GM18526 (cell line): Measurements from ENCODE around the gene NF2.

ENCODE experiments used
- POLR2A ChIP-seq: IDR thresholded peaks from 3 replicates; pipeline ENCODE4 v1.6.1; 2011; ENCODE audit not compliant: insufficient read length; ENCODE audit errors: extremely low read depth

NF2 gene

DNA sequence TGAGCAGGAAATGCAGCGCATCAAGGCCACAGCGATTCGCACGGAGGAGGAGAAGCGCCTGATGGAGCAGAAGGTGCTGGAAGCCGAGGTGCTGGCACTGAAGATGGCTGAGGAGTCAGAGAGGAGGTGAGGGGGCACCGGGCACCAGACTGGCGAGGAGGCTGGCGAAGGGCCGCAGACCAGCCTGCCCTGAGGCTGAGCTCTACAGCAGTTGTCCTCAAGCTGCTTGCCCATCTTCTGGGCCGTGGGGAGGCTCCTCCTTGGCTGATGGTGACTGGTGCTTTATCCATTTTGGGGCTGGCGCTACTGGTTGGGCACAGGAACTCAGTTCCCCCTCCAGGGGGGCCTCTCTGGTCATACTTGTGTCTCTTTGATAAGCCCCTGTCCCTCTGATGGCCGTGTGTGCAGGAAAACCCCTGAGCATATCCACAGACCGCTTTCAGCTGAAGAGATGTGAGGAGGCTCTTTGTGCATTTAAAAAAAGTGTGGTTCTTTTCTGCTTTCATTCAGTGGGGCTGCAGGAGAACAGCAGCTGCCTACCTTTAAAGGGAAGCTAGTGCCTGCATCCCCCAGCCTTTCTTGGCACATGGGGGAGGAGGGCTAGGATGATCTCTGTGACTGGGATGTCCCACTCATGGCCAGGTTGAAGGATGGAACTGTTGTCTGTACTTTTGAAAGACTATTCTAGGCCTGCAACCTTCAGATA lies 70.1 kb downstream of the NF2 start:
- no peak for TF ChIP-seq POLR2A

DNA sequence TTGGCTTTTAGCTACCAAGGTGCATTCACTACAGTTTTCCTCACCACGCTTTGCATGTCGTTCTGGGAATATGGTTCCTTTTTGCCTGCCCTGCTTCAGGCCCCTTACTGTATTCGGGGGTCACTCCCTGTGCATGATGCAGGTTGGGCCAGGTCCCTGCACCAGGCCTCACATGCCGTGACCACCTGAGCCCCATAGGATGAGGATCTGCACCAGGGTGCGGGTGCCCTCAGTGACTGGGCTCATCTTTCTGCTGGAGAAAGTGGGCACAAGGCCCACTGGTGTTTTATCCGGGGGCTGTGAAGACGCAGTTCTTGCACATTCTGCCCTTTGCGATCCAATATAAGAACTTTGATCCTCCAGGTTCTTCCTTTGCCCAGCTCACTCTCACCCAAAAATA lies 70.7 kb downstream of the NF2 start:
- no peak for TF ChIP-seq POLR2A

DNA sequence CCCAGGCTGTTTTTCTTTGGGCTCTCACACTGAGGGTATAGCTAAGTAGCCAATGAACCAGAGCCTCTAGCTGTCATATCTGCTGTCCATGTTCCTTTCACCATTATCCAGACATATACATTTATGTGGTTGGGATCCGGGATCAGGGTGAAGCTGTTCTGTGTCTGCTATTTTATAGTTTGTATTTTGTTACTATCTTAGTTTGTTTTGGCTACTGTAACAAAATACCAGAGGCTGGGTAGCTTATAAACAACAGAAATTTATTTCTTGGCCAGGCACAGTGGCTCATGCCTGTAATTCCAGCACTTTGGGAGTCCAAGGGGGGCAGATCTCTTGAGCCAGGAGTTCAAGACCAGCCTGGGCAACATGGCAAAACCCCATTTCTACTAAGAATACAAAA lies 75.9 kb downstream of the NF2 start:
- TF ChIP-seq POLR2A = no peak

DNA sequence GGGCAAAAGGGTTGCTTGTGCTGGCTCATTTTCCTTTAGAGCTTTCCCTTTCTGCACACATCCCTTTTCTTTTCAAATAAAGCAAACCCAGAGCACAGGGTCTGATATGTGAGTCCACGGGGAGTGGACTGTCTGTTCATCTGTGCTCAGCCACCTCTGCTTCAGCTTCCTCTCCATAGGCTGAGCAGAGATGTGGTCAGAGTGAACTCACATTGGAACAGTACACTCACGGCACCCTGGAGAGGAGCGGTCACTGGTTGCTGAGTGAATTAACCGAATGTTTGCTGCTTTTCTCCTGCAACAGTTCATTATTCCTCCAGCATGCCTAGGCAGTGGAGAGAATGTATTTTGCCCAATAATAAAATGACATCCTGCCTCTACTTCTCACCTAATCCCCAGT lies 80.1 kb downstream of the NF2 start:
- no peak for TF ChIP-seq POLR2A

GRCh38 chr22:29684244-29684643 lies 80.8 kb downstream of the NF2 start:
- TF ChIP-seq POLR2A = no peak

- TF ChIP-seq POLR2A = no peak
Measured at GRCh38 chr22:29689206-29689879, 85.9 kb downstream of the NF2 start.

- TF ChIP-seq POLR2A = no peak
Measured at GRCh38 chr22:29689880-29690213, 86.4 kb downstream of the NF2 start.

DNA sequence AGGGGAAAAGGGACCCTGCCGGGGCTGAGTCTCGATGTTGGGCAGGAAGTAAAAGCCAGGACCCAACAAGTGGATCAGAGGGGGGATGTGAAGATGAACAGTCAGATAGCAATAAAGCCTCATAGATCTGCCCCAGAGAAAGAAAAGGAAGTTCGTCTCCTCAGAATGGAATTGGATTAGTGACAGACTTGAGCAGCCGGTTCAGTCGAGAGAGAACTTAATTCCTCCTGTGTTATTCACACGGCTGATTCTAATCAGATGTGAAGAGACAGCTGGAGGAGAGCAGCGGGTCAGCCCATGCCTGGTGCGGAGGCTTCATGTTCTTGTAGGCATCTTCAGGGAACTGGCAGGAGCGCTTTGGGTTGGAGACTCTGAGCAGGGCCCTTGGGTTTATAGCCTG lies 87.0 kb downstream of the NF2 start:
- no peak for TF ChIP-seq POLR2A

DNA sequence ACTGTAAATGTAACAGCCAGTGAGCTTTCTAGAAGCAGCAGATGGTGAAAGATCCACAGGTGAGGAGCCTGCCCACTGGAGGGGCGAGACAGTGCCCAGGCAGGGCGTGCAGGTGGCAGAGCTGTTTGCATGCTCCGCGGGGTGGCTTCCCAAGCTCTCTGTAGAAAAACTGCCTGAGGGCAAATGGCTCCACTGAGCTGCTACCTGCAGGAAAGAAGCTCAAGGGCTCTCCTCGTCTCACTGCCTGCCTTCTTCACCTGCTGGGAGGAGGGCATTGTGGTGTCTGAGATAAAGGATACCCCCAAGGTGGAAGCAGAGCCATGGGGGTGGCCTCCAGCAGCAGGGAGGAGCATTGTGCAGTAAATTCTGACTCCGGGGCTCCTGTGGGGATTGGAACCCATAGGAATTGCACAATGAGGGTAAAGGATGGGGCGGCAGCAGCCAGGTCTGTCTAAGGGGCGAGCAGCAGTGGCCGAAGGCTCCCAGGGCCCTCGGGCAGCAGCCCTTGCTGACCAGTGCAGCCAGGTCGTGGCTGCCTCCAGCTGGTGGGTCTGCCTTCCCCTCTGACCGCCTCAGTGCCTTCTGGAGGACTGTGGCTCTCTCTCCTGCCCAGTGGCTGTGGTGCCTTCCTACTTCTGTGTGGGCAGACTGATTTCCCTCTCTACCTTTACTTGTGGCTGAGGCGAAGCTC lies 88.3 kb downstream of the NF2 start:
- no peak for TF ChIP-seq POLR2A

GRCh38 chr22:29692327-29692640 lies 88.9 kb downstream of the NF2 start:
- no peak for TF ChIP-seq POLR2A

DNA sequence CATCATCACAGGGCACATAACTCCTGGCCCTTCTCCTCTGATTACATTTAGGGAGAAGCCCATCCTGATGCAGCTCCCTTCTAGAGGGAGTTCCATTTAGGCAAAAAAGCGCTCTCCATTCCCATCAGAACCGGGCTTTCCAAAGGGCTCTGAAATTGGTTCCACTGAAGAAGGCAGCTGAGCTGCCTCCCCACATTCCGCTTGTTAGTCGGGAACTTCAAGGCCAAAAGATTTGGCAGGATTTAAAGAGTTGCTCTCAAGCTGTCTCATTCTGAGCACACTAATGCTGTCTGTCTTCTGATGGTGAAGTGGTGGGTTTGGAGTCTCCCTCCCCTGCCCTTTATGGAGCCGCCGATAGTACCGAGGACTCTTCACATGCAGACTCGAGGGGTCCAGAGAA lies 89.7 kb downstream of the NF2 start:
- no peak for TF ChIP-seq POLR2A

DNA sequence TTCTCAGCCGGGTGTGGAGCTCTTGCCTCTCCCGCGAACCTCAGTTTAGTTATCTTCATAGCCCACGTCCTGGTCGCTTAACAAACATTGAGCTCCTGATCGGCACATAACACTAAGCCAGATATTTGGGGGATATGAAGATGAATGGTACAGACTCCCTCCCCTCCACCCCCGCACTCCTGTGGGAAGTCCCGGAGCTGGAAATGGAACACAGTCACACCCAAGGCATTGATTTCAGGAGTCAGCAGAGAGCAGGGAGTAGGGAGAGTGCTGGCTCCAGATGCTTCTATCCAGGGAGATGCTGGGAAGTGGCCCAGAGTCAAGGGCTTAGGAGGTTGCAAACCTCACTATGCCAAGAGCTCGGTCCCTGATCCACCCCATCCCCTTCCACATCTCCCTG lies 90.2 kb downstream of the NF2 start:
- no peak for TF ChIP-seq POLR2A

- no peak for TF ChIP-seq POLR2A
Measured at GRCh38 chr22:29695129-29695926, 91.9 kb downstream of the NF2 start.

- no peak for TF ChIP-seq POLR2A
Measured at GRCh38 chr22:29697853-29698598, 94.6 kb downstream of the NF2 start.
